Calu3 (cell line): ENCODE data around the gene SBF2. TPM values are rescaled to one million over a fixed set of nuclear protein-coding genes. Genes with fewer than 3 reads are reported as not detected.

Source experiments
- BruUV-seq: library from RNA; stranded (reverse); fragments of 400-500 nt; replicated peaks from 2 replicates; lab custom pipeline; 2021; lab: Mats Ljungman, UMichigan
- CTCF ChIA-PET: fragments of 300-600 bp; sonication (Branson Sonifier 250); formaldehyde crosslinking; loops from one replicate; lab custom pipeline; 2022; ENCODE audit warnings: antibody characterized with exemption; lab: Charles Lee
- DNase-seq: peaks from one replicate; pipeline ENCODE4 v3.0.0; 2022
- H3K27ac Mint-ChIP-seq: one replicate; pipeline ENCODE4 v1.8.0; 2022; ENCODE audit warnings: mixed read lengths; ENCODE audit not compliant: unreplicated experiment
- H3K27me3 Mint-ChIP-seq: one replicate; pipeline ENCODE4 v1.8.0; 2022; ENCODE audit warnings: mixed read lengths; ENCODE audit not compliant: unreplicated experiment
- H3K36me3 Mint-ChIP-seq: one replicate; pipeline ENCODE4 v1.8.0; 2022; ENCODE audit warnings: mild to moderate bottlenecking, moderate library complexity, mixed read lengths; ENCODE audit not compliant: insufficient read depth, unreplicated experiment
- H3K4me1 Mint-ChIP-seq: one replicate; pipeline ENCODE4 v1.8.0; 2022; ENCODE audit warnings: mild to moderate bottlenecking, low read depth, mixed read lengths; ENCODE audit not compliant: unreplicated experiment
- H3K4me3 Mint-ChIP-seq: one replicate; pipeline ENCODE4 v1.8.0; 2022; ENCODE audit warnings: mild to moderate bottlenecking, low read depth, moderate library complexity, mixed read lengths; ENCODE audit not compliant: unreplicated experiment
- H3K9me3 Mint-ChIP-seq: one replicate; pipeline ENCODE4 v1.8.0; 2022; ENCODE audit warnings: low read depth, mixed read lengths; ENCODE audit not compliant: unreplicated experiment
- intact Hi-C: fragments of 100-400 bp; cut with micrococcal nuclease; formaldehyde crosslinking; loops from one replicate; pipeline ENCODE4 v1.10.0; 2022; ENCODE audit not compliant: unreplicated experiment
- total RNA-seq: library from RNA; stranded (reverse); gene quantifications from 2 replicates; pipeline ENCODE4 v1.2.3, GENCODE V29; 2022
- TF ChIP-seq, protein P1 (sequence below): fragments of 200-600 bp; IDR thresholded peaks from one replicate; pipeline ENCODE4 v1.8.0; 2022; ENCODE audit warnings: antibody characterized with exemption; ENCODE audit not compliant: unreplicated experiment

SBF2 gene
- total RNA-seq, 1 experiment from 2014 or later = 39.0 TPM

DNA sequence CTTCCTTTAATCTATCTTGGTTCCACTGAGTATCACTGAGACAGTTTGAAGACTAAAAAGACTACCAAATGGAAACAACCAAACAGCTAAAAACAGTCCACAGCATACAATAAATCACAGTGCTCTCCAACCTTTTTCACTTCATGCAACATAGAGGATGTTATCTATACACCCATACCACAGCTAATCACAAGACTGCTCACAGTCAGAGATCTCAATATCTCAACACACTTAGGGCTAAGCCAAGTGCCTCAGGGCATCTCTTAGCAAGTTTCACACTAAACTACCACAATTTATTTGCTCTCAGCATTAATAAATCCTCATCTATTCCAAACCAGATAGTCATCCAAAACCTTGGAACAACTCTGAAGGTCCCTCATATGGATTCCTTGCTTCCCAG lies 129.4 kb downstream of the SBF2 start:
- intact Hi-C loops = no loop called here
- no peaks in the 10 kb centered on the region for H3K27me3 Mint-ChIP-seq
- no peak overlapping the region for H3K4me3 Mint-ChIP-seq
- BruUV-seq = no TSS peak
- H3K36me3 Mint-ChIP-seq = no peaks in the 10 kb centered on the region
- TF ChIP-seq, protein P1, sequence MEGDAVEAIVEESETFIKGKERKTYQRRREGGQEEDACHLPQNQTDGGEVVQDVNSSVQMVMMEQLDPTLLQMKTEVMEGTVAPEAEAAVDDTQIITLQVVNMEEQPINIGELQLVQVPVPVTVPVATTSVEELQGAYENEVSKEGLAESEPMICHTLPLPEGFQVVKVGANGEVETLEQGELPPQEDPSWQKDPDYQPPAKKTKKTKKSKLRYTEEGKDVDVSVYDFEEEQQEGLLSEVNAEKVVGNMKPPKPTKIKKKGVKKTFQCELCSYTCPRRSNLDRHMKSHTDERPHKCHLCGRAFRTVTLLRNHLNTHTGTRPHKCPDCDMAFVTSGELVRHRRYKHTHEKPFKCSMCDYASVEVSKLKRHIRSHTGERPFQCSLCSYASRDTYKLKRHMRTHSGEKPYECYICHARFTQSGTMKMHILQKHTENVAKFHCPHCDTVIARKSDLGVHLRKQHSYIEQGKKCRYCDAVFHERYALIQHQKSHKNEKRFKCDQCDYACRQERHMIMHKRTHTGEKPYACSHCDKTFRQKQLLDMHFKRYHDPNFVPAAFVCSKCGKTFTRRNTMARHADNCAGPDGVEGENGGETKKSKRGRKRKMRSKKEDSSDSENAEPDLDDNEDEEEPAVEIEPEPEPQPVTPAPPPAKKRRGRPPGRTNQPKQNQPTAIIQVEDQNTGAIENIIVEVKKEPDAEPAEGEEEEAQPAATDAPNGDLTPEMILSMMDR = no peak
- no peak overlapping the region for H3K27ac Mint-ChIP-seq
- H3K9me3 Mint-ChIP-seq = no peaks in the 10 kb centered on the region
- peaks cover 5% of the 10 kb centered on the region for H3K4me1 Mint-ChIP-seq
- CTCF ChIA-PET = interaction anchor here (1.8 kb wide), 1 partner anchor 16 kb away, joined by 6 read pairs; no protein-coding TSS in a partner anchor
- no peak for DNase-seq

DNA sequence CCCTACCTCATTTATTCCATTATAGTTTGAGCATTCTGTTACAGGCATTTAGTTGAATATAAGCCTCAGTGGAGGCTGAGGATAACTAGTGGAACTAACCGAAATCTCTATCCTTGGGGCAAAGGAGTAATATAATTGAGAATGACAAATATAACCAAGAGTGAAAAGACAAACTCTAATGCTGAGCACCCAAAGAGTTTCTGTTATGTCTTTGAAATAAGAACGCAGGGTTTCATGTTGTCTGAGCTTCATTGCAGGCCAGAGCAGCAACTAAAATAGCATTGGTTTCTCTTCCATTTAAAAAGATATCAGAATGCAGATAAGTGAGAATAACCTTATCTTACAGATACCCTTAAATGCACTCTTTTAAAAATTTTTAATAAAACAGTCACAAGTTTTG lies 131.8 kb downstream of the SBF2 start:
- no peak for DNase-seq
- Mint-ChIP-seq H3K4me3 (no peak overlapping the region), H3K4me1 (peaks cover 5% of the 10 kb centered on the region), H3K27me3 (no peaks in the 10 kb centered on the region), H3K27ac (no peak overlapping the region), H3K36me3 (no peaks in the 10 kb centered on the region), H3K9me3 (peaks cover 4% of the 10 kb centered on the region)
- CTCF ChIA-PET = interaction anchor here (0.5 kb wide), 1 partner anchor 160 kb away, joined by 3 read pairs; no protein-coding TSS in a partner anchor
- intact Hi-C loops = no loop called here
- BruUV-seq = no TSS peak
- TF ChIP-seq, protein P1 = no peak

DNA sequence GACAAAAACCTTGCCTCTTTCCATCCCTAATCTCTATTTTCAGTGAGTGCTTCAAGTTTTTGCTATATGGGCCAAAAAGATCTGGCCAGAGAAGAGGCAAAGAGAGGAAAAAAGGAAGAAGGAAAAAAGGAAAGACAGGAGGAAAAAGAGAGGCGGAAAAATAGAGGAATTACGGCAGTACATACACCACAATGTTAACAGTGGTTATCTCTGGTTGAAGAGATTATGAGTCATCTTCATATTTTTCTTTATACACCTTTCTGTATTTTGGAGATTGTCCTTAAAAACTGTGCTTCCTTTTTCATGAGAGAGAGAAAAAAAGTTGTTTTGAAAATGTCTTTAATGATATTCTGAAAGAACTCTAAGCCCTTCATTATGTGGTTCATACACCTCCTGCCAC lies 133.7 kb downstream of the SBF2 start:
- CTCF ChIA-PET = interaction anchor here (0.7 kb wide), 1 partner anchor 26 kb away, joined by 4 read pairs; no protein-coding TSS in a partner anchor
- TF ChIP-seq, protein P1 = no peak
- Mint-ChIP-seq H3K4me1 (no peaks in the 10 kb centered on the region), H3K9me3 (peaks cover 4% of the 10 kb centered on the region), H3K27me3 (no peaks in the 10 kb centered on the region), H3K27ac (no peak overlapping the region), H3K36me3 (no peaks in the 10 kb centered on the region), H3K4me3 (no peak overlapping the region)
- no TSS peak for BruUV-seq
- intact Hi-C loops = no loop called here
- no peak for DNase-seq

DNA sequence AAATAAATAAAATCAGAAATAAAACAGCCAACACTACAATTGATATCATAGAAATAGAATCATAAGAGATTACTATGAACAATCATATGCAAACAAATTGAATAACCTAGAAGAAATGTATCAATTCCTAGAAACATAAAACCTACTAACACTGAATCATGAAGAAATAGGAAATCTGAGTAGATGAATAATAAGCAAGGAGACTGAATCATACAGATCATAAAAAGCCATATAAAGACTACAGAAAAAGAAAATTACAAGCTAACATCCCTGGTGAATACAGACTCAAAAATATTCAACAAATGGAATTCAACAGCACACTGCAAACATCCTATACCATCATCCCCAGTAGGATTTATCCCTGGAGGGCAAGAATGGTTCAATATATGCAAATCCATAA lies 135.6 kb downstream of the SBF2 start:
- Mint-ChIP-seq H3K36me3 (no peaks in the 10 kb centered on the region), H3K4me3 (no peak overlapping the region), H3K9me3 (peaks cover 4% of the 10 kb centered on the region), H3K4me1 (no peaks in the 10 kb centered on the region), H3K27ac (no peak overlapping the region), H3K27me3 (no peaks in the 10 kb centered on the region)
- no peak for DNase-seq
- no TSS peak for BruUV-seq
- CTCF ChIA-PET = no interaction called here
- intact Hi-C loops = no loop called here
- TF ChIP-seq, protein P1 = no peak
